K562 (cell line): Measurements from ENCODE around the gene TMPRSS9. TPM values are rescaled to one million over a fixed set of nuclear protein-coding genes. Genes with fewer than 3 reads are reported as not detected.

Source experiments
- KAT8 ChIP-seq: fragments of 450-650 bp; IDR thresholded peaks from 2 replicates; pipeline ENCODE4 v1.6.1; 2016; ENCODE audit warnings: low read depth, mild to moderate bottlenecking
- MAZ ChIP-seq, 2 experiments: fragments of 450-650 bp in 1 of 2; sonication (generic) in 1 of 2; formaldehyde crosslinking; IDR thresholded peaks in 1 of 2; conservative IDR thresholded peaks in 1 of 2; 2 replicates each; pipeline versions ENCODE4 v1.4.0 to v1.5.0; 2020; ENCODE audit warnings: mild to moderate bottlenecking in 1 of 2, missing genetic modification reagents in 1 of 2
- MXI1 ChIP-seq: IDR thresholded peaks from 2 replicates; pipeline ENCODE4 v1.6.1; 2011; ENCODE audit warnings: low read depth, mild to moderate bottlenecking, improper control_type of control experiment, low read length
- TEAD1 ChIP-seq, 2 experiments: fragments of 450-650 bp in 1 of 2; sonication (generic) in 1 of 2; formaldehyde crosslinking; IDR thresholded peaks; 2 replicates each; pipeline versions ENCODE4 v1.4.0 to v1.8.0; 2020 to 2022; ENCODE audit warnings: mild to moderate bottlenecking in 2 of 2, missing genetic modification reagents in 1 of 2
- ZNF583 ChIP-seq: fragments of 250-450 bp; sonication (Bioruptor Pico); IDR thresholded peaks from 2 replicates; pipeline ENCODE4 v1.4.0; 2020
- ZNF644 ChIP-seq: fragments of 200-800 bp; sonication (Bioruptor generic); IDR thresholded peaks from 2 replicates; pipeline ENCODE4 v1.6.1; 2016; ENCODE audit warnings: low read depth, missing genetic modification characterization, missing compliant biosample characterization
- ZNF79 ChIP-seq: fragments of 250-450 bp; sonication (Bioruptor Pico); IDR thresholded peaks from 2 replicates; pipeline ENCODE4 v1.4.0; 2020; ENCODE audit warnings: low read depth, mild to moderate bottlenecking, moderate library complexity
- polyA plus RNA-seq, 8 experiments: library from polyadenylated mRNA; depleted of rRNA in 4 of 8; stranded (reverse) in 5 of 8; unstranded in 3 of 8; fragments of >200 nt; fragmentation: Nextera tagmentation in 2 of 8; fragmentation: Illumina TruSeq in 1 of 8; extraction: Ambion mirVana in 2 of 8; extraction: Trizol in 1 of 8; gene quantifications; 2 replicates each; pipeline versions ENCODE4 v1.2.1 to v1.2.3, GENCODE V29; 2011 to 2014; ENCODE audit warnings: inconsistent platforms in 1 of 8, missing spikeins in 1 of 8
- total RNA-seq, 7 experiments: library from RNA; depleted of rRNA in 6 of 7; stranded (reverse); fragments of >200 nt in 6 of 7; fragmentation: Illumina TruSeq in 2 of 7; extraction: Trizol in 2 of 7; gene quantifications; 2 replicates each; pipeline versions ENCODE4 v1.2.1 to v1.2.3, GENCODE V29; 2011 to 2021; ENCODE audit warnings: low replicate concordance in 1 of 7
- TF ChIP-seq, protein P1 (sequence below): IDR thresholded peaks from 2 replicates; pipeline ENCODE4 v1.6.1; 2012; ENCODE audit warnings: low read depth, low read length, improper control_type of control experiment, borderline replicate concordance
- TF ChIP-seq, protein P2 (sequence below): fragments of 250-450 bp; sonication (Bioruptor Pico); IDR thresholded peaks from 2 replicates; pipeline ENCODE4 v1.5.0; 2020; ENCODE audit warnings: mild to moderate bottlenecking, borderline replicate concordance
- TF ChIP-seq, protein P3 (sequence below), 2 experiments: fragments of 450-650 bp; IDR thresholded peaks; 2 replicates each; pipeline ENCODE4 v1.6.1; 2016; ENCODE audit warnings: mild to moderate bottlenecking in 2 of 2, borderline replicate concordance in 1 of 2, low read depth in 1 of 2, moderate library complexity in 1 of 2
- TF ChIP-seq, protein P4 (sequence below): fragments of 250-450 bp; sonication (Bioruptor Pico); IDR thresholded peaks from 2 replicates; pipeline ENCODE4 v1.5.1; 2021; ENCODE audit warnings: mild to moderate bottlenecking

The TMPRSS9 gene
- total and polyA plus RNA-seq, 9 of the 15 experiments (the other 6 are each of a cell fraction or from before 2014, with no cell fraction given): 0.01 to 0.03 TPM; not detected in 7

DNA sequence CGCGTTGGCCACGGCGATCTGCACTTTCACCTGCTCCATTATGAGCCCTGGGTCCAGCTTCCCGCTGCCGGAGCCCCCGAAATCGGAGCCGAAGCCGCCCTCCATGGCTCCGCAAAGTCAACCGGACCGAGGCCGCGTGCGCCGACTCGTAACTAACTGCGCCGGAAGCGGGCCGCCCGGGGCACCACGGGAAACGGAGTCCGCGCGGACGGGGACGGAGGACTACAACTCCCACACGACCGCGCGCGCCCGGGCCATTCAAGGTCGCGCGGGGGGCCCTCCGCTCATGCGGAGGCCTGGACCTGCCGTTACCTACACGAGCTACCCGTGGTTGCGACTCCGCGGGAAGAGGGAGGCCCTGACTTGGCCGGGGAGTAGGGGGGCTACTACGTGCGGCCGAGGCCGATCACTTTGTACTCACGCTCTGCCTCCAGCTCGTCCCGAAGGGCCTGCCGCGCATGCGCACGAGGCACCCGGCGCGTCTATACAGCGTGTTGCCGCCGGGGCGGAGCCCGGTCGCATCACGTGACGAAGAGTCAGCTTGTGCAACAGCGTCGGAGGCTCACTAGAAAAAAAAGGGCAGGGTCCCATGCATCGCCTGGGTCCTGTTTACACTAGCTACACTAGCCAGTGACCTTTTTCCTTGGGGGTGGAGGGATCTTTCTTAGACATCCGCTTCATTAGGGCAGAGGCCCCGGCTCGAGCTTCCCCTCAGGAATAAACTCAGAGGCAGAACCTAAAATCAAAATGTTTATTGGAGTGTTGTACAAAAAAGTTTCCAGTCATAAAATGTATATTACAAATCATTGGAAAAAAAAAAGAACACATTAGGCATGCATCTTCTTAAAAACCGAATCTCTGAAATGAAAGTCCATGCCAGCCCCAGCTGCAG, 67.6 kb downstream of the TMPRSS9 start, which contains the start of gene TIMM13 (continued):
- TF ChIP-seq, protein P1, sequence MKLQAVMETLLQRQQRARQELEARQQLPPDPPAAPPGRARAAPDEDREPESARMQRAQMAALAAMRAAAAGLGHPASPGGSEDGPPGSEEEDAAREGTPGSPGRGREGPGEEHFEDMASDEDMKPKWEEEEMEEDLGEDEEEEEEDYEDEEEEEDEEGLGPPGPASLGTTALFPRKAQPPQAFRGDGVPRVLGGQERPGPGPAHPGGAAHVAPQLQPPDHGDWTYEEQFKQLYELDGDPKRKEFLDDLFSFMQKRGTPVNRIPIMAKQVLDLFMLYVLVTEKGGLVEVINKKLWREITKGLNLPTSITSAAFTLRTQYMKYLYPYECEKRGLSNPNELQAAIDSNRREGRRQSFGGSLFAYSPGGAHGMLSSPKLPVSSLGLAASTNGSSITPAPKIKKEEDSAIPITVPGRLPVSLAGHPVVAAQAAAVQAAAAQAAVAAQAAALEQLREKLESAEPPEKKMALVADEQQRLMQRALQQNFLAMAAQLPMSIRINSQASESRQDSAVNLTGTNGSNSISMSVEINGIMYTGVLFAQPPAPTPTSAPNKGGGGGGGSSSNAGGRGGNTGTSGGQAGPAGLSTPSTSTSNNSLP: no peak
- TF ChIP-seq ZNF583 (CRISPR knock-in tag): peak; percentile 64; the same call in 1 of the 2 replicates
- TF ChIP-seq, protein P2, sequence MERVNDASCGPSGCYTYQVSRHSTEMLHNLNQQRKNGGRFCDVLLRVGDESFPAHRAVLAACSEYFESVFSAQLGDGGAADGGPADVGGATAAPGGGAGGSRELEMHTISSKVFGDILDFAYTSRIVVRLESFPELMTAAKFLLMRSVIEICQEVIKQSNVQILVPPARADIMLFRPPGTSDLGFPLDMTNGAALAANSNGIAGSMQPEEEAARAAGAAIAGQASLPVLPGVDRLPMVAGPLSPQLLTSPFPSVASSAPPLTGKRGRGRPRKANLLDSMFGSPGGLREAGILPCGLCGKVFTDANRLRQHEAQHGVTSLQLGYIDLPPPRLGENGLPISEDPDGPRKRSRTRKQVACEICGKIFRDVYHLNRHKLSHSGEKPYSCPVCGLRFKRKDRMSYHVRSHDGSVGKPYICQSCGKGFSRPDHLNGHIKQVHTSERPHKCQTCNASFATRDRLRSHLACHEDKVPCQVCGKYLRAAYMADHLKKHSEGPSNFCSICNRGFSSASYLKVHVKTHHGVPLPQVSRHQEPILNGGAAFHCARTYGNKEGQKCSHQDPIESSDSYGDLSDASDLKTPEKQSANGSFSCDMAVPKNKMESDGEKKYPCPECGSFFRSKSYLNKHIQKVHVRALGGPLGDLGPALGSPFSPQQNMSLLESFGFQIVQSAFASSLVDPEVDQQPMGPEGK (CRISPR knock-in tag): no peak
- 0 out of 2 replicates have a peak, but pooled peaks have one; percentile 31 for TF ChIP-seq ZNF79 (CRISPR knock-in tag)
- TF ChIP-seq MAZ (CRISPR knock-in tag; conservative IDR thresholded peaks at IDR 0.05 in 1 of 2, IDR thresholded peaks at IDR 0.05 in 1 of 2): peak; percentile 85 to 95
- peak; percentile 86 for TF ChIP-seq MXI1
- TF ChIP-seq, protein P3, sequence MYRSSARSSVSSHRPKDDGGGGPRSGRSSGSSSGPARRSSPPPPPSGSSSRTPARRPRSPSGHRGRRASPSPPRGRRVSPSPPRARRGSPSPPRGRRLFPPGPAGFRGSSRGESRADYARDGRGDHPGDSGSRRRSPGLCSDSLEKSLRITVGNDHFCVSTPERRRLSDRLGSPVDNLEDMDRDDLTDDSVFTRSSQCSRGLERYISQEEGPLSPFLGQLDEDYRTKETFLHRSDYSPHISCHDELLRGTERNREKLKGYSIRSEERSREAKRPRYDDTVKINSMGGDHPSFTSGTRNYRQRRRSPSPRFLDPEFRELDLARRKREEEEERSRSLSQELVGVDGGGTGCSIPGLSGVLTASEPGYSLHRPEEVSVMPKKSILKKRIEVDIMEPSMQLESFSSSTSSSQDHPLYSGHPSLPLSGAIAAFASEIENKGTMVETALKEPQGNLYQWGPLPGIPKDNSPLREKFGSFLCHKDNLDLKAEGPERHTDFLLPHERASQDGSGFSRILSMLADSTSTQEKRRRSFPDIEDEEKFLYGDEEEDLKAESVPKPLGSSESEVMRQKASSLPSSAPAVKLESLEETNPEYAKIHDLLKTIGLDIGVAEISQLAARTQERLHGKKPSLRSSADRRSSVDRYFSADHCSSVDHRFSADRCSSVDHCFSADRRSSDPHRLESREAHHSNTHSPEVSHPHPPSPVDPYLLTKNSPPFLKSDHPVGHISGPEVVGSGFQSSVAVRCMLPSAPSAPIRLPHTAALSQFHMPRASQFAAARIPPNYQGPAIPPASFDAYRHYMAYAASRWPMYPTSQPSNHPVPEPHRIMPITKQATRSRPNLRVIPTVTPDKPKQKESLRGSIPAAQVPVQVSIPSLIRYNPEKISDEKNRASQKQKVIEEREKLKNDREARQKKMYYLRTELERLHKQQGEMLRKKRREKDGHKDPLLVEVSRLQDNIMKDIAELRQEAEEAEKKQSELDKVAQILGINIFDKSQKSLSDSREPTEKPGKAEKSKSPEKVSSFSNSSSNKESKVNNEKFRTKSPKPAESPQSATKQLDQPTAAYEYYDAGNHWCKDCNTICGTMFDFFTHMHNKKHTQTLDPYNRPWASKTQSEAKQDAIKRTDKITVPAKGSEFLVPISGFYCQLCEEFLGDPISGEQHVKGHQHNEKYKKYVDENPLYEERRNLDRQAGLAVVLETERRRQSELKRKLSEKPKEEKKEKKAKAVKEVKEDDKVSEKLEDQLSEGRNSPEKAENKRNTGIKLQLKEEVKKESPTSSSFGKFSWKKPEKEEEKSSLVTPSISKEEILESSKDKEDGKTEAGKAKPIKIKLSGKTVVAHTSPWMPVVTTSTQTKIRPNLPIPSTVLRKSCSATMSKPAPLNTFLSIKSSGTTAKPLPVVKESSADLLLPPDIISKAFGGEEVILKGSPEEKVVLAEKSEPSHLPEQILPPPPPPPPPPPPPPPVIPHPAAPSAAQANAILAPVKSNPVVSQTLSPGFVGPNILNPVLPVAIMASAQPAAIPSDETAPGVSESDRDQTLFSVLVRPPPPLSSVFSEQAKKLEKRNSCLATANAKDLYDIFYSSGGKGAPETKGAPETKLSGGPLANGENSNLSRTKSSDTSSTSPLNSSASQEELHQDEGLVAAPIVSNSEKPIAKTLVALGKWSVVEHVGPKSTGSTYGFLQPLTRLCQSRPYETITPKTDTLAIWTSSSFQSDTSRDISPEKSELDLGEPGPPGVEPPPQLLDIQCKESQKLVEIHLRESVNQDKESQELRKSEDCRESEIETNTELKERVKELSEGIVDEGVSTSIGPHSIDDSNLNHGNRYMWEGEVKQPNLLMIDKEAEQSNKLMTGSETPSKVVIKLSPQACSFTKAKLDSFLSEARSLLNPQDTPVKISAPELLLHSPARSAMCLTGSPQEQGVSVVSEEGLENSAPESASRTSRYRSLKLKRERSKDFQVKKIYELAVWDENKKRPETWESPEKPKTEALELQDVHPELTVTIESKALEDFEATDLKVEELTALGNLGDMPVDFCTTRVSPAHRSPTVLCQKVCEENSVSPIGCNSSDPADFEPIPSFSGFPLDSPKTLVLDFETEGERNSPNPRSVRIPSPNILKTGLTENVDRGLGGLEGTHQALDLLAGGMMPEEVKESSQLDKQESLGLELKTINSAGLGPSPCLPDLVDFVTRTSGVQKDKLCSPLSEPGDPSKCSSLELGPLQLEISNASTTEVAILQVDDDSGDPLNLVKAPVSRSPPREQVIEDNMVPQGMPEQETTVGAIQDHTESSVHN (IDR thresholded peaks at IDR 0.05; ENCODE audit: borderline replicate concordance in 1 of 2, low read depth in 1 of 2): no peak
- TF ChIP-seq, protein P4, sequence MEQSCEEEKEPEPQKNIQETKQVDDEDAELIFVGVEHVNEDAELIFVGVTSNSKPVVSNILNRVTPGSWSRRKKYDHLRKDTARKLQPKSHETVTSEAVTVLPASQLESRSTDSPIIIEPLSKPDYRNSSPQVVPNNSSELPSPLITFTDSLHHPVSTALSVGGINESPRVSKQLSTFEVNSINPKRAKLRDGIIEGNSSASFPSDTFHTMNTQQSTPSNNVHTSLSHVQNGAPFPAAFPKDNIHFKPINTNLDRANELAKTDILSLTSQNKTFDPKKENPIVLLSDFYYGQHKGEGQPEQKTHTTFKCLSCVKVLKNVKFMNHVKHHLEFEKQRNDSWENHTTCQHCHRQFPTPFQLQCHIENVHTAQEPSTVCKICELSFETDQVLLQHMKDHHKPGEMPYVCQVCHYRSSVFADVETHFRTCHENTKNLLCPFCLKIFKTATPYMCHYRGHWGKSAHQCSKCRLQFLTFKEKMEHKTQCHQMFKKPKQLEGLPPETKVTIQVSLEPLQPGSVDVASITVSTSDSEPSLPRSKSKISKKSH (CRISPR knock-in tag): no peak
- TF ChIP-seq ZNF644 (tag): peak; percentile 60
- TF ChIP-seq TEAD1 (CRISPR knock-in tag; IDR thresholded peaks at IDR 0.05): peak in 1 of 2 experiments; percentile 67; a peak in 3 of 4 replicates
- TF ChIP-seq KAT8: no peak
